Neural cell (in vitro differentiated cells): Measurements from ENCODE around the gene TSPAN31.

ENCODE experiments used
- CTCF ChIP-seq: fragments of 450-650 bp; IDR thresholded peaks from 2 replicates; pipeline ENCODE4 v1.5.1; 2014; ENCODE audit warnings: antibody characterized with exemption, mild to moderate bottlenecking, moderate library complexity; ENCODE audit not compliant: poor library complexity, severe bottlenecking
- EZH2 ChIP-seq: fragments of 200-600, 300-800 bp; shearing (Covaris generic), sonication (generic); IDR thresholded peaks from 2 replicates; pipeline ENCODE4 v1.6.1; 2014; ENCODE audit warnings: antibody characterized with exemption, low read length, borderline replicate concordance, mild to moderate bottlenecking; ENCODE audit not compliant: insufficient read depth, poor library complexity, severe bottlenecking
- POLR2AphosphoS5 ChIP-seq: IDR thresholded peaks from 2 replicates; pipeline ENCODE4 v1.6.1; 2012
- RAD21 ChIP-seq: fragments of 450-650 bp; conservative IDR thresholded peaks from 2 replicates; pipeline ENCODE4 v1.6.1; 2014; ENCODE audit warnings: antibody characterized with exemption, mild to moderate bottlenecking, moderate library complexity
- REST ChIP-seq: IDR thresholded peaks from 2 replicates; pipeline ENCODE4 v1.6.1; 2012; ENCODE audit warnings: borderline replicate concordance

GRCh38 chr12:57793920-57794319 is 49.1 kb downstream of the TSPAN31 start:
- TF ChIP-seq EZH2 (no peak), REST (no peak), CTCF (no peak), POLR2AphosphoS5 (no peak), RAD21 (no peak)
